GM23338 (cell line): ENCODE measurements around the gene SIPA1.

Source experiments
- CTCF ChIP-seq, 2 experiments: fragments of 200-600 bp in 1 of 2; sonication (generic) in 1 of 2; conservative IDR thresholded peaks; 2 replicates each; pipeline versions ENCODE4 v1.5.1 to v1.6.1; 2016 to 2017; ENCODE audit warnings: antibody characterized with exemption in 2 of 2, low read depth in 2 of 2, mild to moderate bottlenecking in 2 of 2, moderate library complexity in 1 of 2
- EZH2 ChIP-seq: fragments of 200-600 bp; sonication (generic); IDR thresholded peaks from one replicate; pipeline ENCODE4 v1.8.0; 2017; ENCODE audit warnings: antibody characterized with exemption, mild to moderate bottlenecking, low read depth; ENCODE audit not compliant: unreplicated experiment
- EZH2phosphoT487 ChIP-seq: fragments of 200-600 bp; sonication (generic); IDR thresholded peaks from one replicate; pipeline ENCODE4 v1.8.1; 2018; ENCODE audit warnings: antibody characterized with exemption; ENCODE audit not compliant: unreplicated experiment
- POLR2AphosphoS5 ChIP-seq: IDR thresholded peaks from 2 replicates; pipeline ENCODE4 v1.6.1; 2016; ENCODE audit warnings: antibody characterized with exemption, low read depth
- REST ChIP-seq: IDR thresholded peaks from one replicate; pipeline ENCODE4 v1.6.1; 2018; ENCODE audit warnings: antibody characterized with exemption; ENCODE audit not compliant: unreplicated experiment

- TF ChIP-seq CTCF (conservative IDR thresholded peaks at IDR 0.05; ENCODE audit: low read depth in 2 of 2) (no peak), EZH2phosphoT487 (no peak), EZH2 (no peak), REST (no peak), POLR2AphosphoS5 (no peak)
Observed at GRCh38 chr11:65672180-65672860, 34.4 kb downstream of the SIPA1 start.
